ENCODE measurements around the gene ERP44. TPM values are rescaled to one million over a fixed set of nuclear protein-coding genes. Genes with fewer than 3 reads are reported as not detected.
"Not testable (repeated sequence)": the region's sequence is repeated elsewhere in the genome, so short reads cannot be mapped to it uniquely, and the experiment has no call there.

ERP44 gene
- total RNA-seq = 10 to 100 TPM; 18.5 TPM
- long read RNA-seq, donor 1, full-length matches to known transcripts = 43 of 49 reads
- long read RNA-seq, donor 1, partial matches to known transcripts = 1 of 49 reads
- long read RNA-seq, donor 1, other reads (novel, unspliced or antisense) = 5 of 49 reads
- long read RNA-seq, donor 2, full-length matches to known transcripts = 218 of 231 reads
- long read RNA-seq, donor 2, partial matches to known transcripts = 3 of 231 reads
- long read RNA-seq, donor 2, other reads (novel, unspliced or antisense) = 10 of 231 reads

- DNase-seq (ENCODE audit: low spot score) = peak; percentile 100
- intact Hi-C loops (cut with DNase I) = no loop called here
Observed at GRCh38 chr9:100098887-100099721, at the start of gene ERP44, which contains the start of gene INVS. TSS of gene ERP44 (minus strand) at chr9:100099000. CDS start at chr9:100098840, 160 bp downstream. TSS of gene INVS (plus strand) at chr9:100099243. CDS start at chr9:100104522, 5,279 bp downstream.

GRCh38 chr9:100145976-100146375, 47.2 kb upstream of the ERP44 start:
- intact Hi-C loops (cut with DNase I); DNase-seq (ENCODE audit: low spot score): not testable (repeated sequence)

- intact Hi-C loops (cut with DNase I); DNase-seq (ENCODE audit: low spot score): not testable (repeated sequence)
Observed at GRCh38 chr9:100145167-100145934, 46.6 kb upstream of the ERP44 start.

- DNase-seq (ENCODE audit: low spot score); intact Hi-C loops (cut with DNase I): not testable (repeated sequence)
Observed at GRCh38 chr9:100141862-100142261, 43.1 kb upstream of the ERP44 start.

GRCh38 chr9:100140303-100140702, 41.5 kb upstream of the ERP44 start:
- intact Hi-C loops (cut with DNase I); DNase-seq (ENCODE audit: low spot score): not testable (repeated sequence)

- peak; percentile 53 for DNase-seq (ENCODE audit: low spot score)
- intact Hi-C loops (cut with DNase I) = not testable (repeated sequence)
Observed at GRCh38 chr9:100136799-100137198, 38.0 kb upstream of the ERP44 start.

GRCh38 chr9:100134731-100135130, 35.9 kb upstream of the ERP44 start:
- intact Hi-C loops (cut with DNase I) = no loop called here

GRCh38 chr9:100131875-100132430, 33.2 kb upstream of the ERP44 start:
- DNase-seq (ENCODE audit: low spot score) = no peak
- intact Hi-C loops (cut with DNase I) = no loop called here

More at GRCh38 chr9:100134731-100135130, 35.9 kb upstream of the ERP44 start:
- DNase-seq (ENCODE audit: low spot score) = no peak

- DNase-seq (ENCODE audit: low spot score) = no peak
- intact Hi-C loops (cut with DNase I) = no loop called here
Observed at GRCh38 chr9:100131216-100131615, 32.4 kb upstream of the ERP44 start.

- DNase-seq (ENCODE audit: low spot score) = no peak
- intact Hi-C loops (cut with DNase I) = no loop called here
Observed at GRCh38 chr9:100129772-100130171, 31.0 kb upstream of the ERP44 start.

GRCh38 chr9:100126423-100126822, 27.6 kb upstream of the ERP44 start:
- no peak for DNase-seq (ENCODE audit: low spot score)
- intact Hi-C loops (cut with DNase I) = no loop called here

- no peak for DNase-seq (ENCODE audit: low spot score)
- intact Hi-C loops (cut with DNase I) = no loop called here
Observed at GRCh38 chr9:100125910-100126309, 27.1 kb upstream of the ERP44 start.

- intact Hi-C loops (cut with DNase I) = no loop called here
- no peak for DNase-seq (ENCODE audit: low spot score)
Observed at GRCh38 chr9:100125236-100125635, 26.4 kb upstream of the ERP44 start.

- no peak for DNase-seq (ENCODE audit: low spot score)
- intact Hi-C loops (cut with DNase I) = no loop called here
Observed at GRCh38 chr9:100120286-100120685, 21.5 kb upstream of the ERP44 start.

- no peak for DNase-seq (ENCODE audit: low spot score)
- intact Hi-C loops (cut with DNase I) = no loop called here
Observed at GRCh38 chr9:100117316-100117715, 18.5 kb upstream of the ERP44 start.

GRCh38 chr9:100112677-100113336, 14.0 kb upstream of the ERP44 start:
- no peak for DNase-seq (ENCODE audit: low spot score)
- intact Hi-C loops (cut with DNase I) = no loop called here

- intact Hi-C loops (cut with DNase I) = no loop called here
- DNase-seq (ENCODE audit: low spot score) = peak; percentile 96
Observed at GRCh38 chr9:100111235-100111634, 12.4 kb upstream of the ERP44 start.

- no peak for DNase-seq (ENCODE audit: low spot score)
- intact Hi-C loops (cut with DNase I) = loop anchor here in 1 of 2 donors (10.0 kb wide), 1 partner anchor 74 kb away; no protein-coding TSS in a partner anchor
Observed at GRCh38 chr9:100108559-100108958, 9.8 kb upstream of the ERP44 start.

- intact Hi-C loops (cut with DNase I) = loop anchor here in 1 of 2 donors (10.0 kb wide), 1 partner anchor 72 kb away; no protein-coding TSS in a partner anchor
- no peak for DNase-seq (ENCODE audit: low spot score)
Observed at GRCh38 chr9:100106616-100107015, 7.8 kb upstream of the ERP44 start.
